K562 (cell line): ENCODE measurements around the gene TMC1. TPM values are rescaled to one million over a fixed set of nuclear protein-coding genes. Genes with fewer than 3 reads are reported as not detected.

Experiments used
- ATAC-seq: fragments of 200-7000 bp; cut with Tn5 transposase; 3 replicates; pipeline ENCODE4 v1.9.1; 2020; ENCODE audit warnings: moderate library complexity
- BruUV-seq: library from RNA; stranded (reverse); fragments of 400-500 nt; replicated peaks from 2 replicates; lab custom pipeline; 2021; lab: Mats Ljungman, UMichigan
- CTCF ChIA-PET: fragments of 300-600 bp; formaldehyde crosslinking; extraction: SDS; loops from one replicate; lab custom pipeline; 2021; ENCODE audit warnings: low intra/inter-chr PET ratio; lab: Yijun Ruan, JAX
- POLR2A ChIA-PET: fragments of 300-600, 350-650 bp; sonication (Branson Sonifier 250); formaldehyde crosslinking; extraction: SDS; loops from one replicate; lab custom pipeline; 2021; ENCODE audit warnings: antibody characterized with exemption, inconsistent platforms; lab: Yijun Ruan, JAX
- DNase-seq, 4 experiments: peaks; one replicate each; pipeline versions ENCODE4 v3.0.0 to v3.0.0-alpha.2; 2011 to 2018; ENCODE audit warnings: low spot score in 3 of 4, mixed read lengths in 3 of 4; ENCODE audit errors: extremely low read depth in 1 of 4
- FAIRE-seq: peaks from 2 replicates; lab custom pipeline; 2011; peaks lifted over from hg19 to GRCh38; lab: Jason Lieb, UNC
- H2AFZ ChIP-seq: 2 replicates; pipeline ENCODE4 v1.6.0; 2011; ENCODE audit warnings: low read depth, low read length, control low read depth, inconsistent platforms
- H3K27ac ChIP-seq: fragments of 200-600 bp; 3 replicates; pipeline ENCODE4 v1.8.0; 2011; ENCODE audit warnings: low read depth, mild to moderate bottlenecking, control low read depth, inconsistent platforms, low read length, moderate library complexity, mixed read lengths; ENCODE audit errors: extremely low read depth
- H3K27me3 ChIP-seq, 2 experiments: fragments of 300-600 bp in 1 of 2; 2 replicates in 1 of 2; 3 replicates in 1 of 2; pipeline versions ENCODE4 v1.6.0 to v1.8.0; 2011; ENCODE audit warnings: inconsistent platforms in 2 of 2, low read length in 2 of 2, mild to moderate bottlenecking in 1 of 2, mixed read lengths in 1 of 2, moderate library complexity in 1 of 2; ENCODE audit not compliant: control insufficient read depth in 2 of 2, insufficient read depth in 2 of 2
- H3K36me3 ChIP-seq: fragments of 300-600 bp; 3 replicates; pipeline ENCODE4 v1.8.0; 2011; ENCODE audit warnings: mild to moderate bottlenecking, low read length, inconsistent platforms; ENCODE audit not compliant: control insufficient read depth, insufficient read depth
- H3K4me1 ChIP-seq, 2 experiments: fragments of 200-600 bp in 1 of 2; replicated peaks in 1 of 2; 2 replicates in 1 of 2; 3 replicates in 1 of 2; pipeline versions ENCODE4 v1.5.1 to v1.8.0; 2011; ENCODE audit warnings: inconsistent platforms in 2 of 2, low read length in 2 of 2, mild to moderate bottlenecking in 1 of 2, mixed read lengths in 1 of 2, moderate library complexity in 1 of 2; ENCODE audit not compliant: control insufficient read depth in 2 of 2, insufficient read depth in 2 of 2
- H3K4me2 ChIP-seq: 2 replicates; pipeline ENCODE4 v1.6.1; 2011; ENCODE audit warnings: low read length, control low read depth, inconsistent platforms, mixed read lengths; ENCODE audit not compliant: insufficient read depth
- H3K4me3 ChIP-seq: fragments of 200-600 bp; sonication (generic), shearing (Covaris generic); 2 replicates; pipeline ENCODE4 v1.5.1; 2016; ENCODE audit warnings: control low read depth, inconsistent platforms
- H3K79me2 ChIP-seq: fragments of 200-600 bp; 3 replicates; pipeline ENCODE4 v1.8.0; 2011; ENCODE audit warnings: low read length, inconsistent platforms; ENCODE audit not compliant: control insufficient read depth, insufficient read depth
- H3K9ac ChIP-seq, 2 experiments: 2 replicates each; pipeline versions ENCODE4 v1.6.0 to v1.6.1; 2011; ENCODE audit warnings: low read depth in 2 of 2, low read length in 2 of 2, control low read depth in 1 of 2, inconsistent platforms in 1 of 2, mild to moderate bottlenecking in 1 of 2, mixed read lengths in 1 of 2; ENCODE audit not compliant: insufficient read depth in 1 of 2
- H3K9me1 ChIP-seq: one replicate; pipeline ENCODE4 v1.6.0; 2011; ENCODE audit warnings: inconsistent platforms, mild to moderate bottlenecking, low read length, moderate library complexity; ENCODE audit not compliant: control insufficient read depth, insufficient read depth
- H3K9me3 ChIP-seq: replicated peaks from 2 replicates; pipeline ENCODE4 v1.5.1; 2011; ENCODE audit warnings: low read depth, low read length, inconsistent platforms; ENCODE audit not compliant: control insufficient read depth, insufficient read depth
- H4K20me1 ChIP-seq: replicated peaks from 2 replicates; pipeline ENCODE4 v1.6.1; 2011; ENCODE audit warnings: low read length, inconsistent platforms, mixed read lengths; ENCODE audit not compliant: control insufficient read depth, insufficient read depth
- ATF3 ChIP-seq, 2 experiments: fragments of 450-650 bp in 1 of 2; sonication (generic) in 1 of 2; formaldehyde crosslinking in 1 of 2; IDR thresholded peaks in 1 of 2; conservative IDR thresholded peaks in 1 of 2; 2 replicates each; pipeline versions ENCODE4 v1.6.1 to v1.8.1; 2016 to 2023; ENCODE audit warnings: mild to moderate bottlenecking in 2 of 2, moderate library complexity in 2 of 2, inconsistent platforms in 1 of 2, missing genetic modification reagents in 1 of 2
- BMI1 ChIP-seq: fragments of 150-350 bp; IDR thresholded peaks from 2 replicates; pipeline ENCODE4 v1.6.1; 2014; ENCODE audit warnings: low read length
- FOS ChIP-seq: IDR thresholded peaks from 3 replicates; pipeline ENCODE4 v1.6.1; 2011; ENCODE audit not compliant: insufficient read length; ENCODE audit errors: extremely low read depth
- HOXB6 ChIP-seq: fragments of 250-450 bp; sonication (Bioruptor Pico); IDR thresholded peaks from 2 replicates; pipeline ENCODE4 v1.5.1; 2022; ENCODE audit warnings: mild to moderate bottlenecking, borderline replicate concordance
- MXI1 ChIP-seq: IDR thresholded peaks from 2 replicates; pipeline ENCODE4 v1.6.1; 2011; ENCODE audit warnings: low read depth, mild to moderate bottlenecking, improper control_type of control experiment, low read length
- PHF20 ChIP-seq: fragments of 450-650 bp; IDR thresholded peaks from 2 replicates; pipeline ENCODE4 v1.6.1; 2018; ENCODE audit not compliant: partially characterized antibody
- POLR3G ChIP-seq: IDR thresholded peaks from 2 replicates; pipeline ENCODE4 v1.6.1; 2011; ENCODE audit not compliant: insufficient read length, insufficient replicate concordance; ENCODE audit errors: extremely low read depth
- RBBP5 ChIP-seq: fragments of 200-600 bp; sonication (generic); IDR thresholded peaks from 2 replicates; pipeline ENCODE4 v1.6.1; 2012; ENCODE audit warnings: borderline replicate concordance, mild to moderate bottlenecking, low read length, control low read depth, inconsistent platforms; ENCODE audit not compliant: insufficient read depth, poor library complexity, severe bottlenecking
- RBM17 ChIP-seq: fragments of 200-400 bp; formaldehyde crosslinking; IDR thresholded peaks from 2 replicates; pipeline ENCODE4 v1.6.1; 2017; ENCODE audit warnings: low read depth, mild to moderate bottlenecking, low read length, borderline replicate concordance
- RREB1 ChIP-seq: fragments of 250-450 bp; sonication (Bioruptor Pico); IDR thresholded peaks from 2 replicates; pipeline ENCODE4 v1.4.0; 2020
- ZNF174 ChIP-seq: fragments of 250-450 bp; sonication (Bioruptor Pico); IDR thresholded peaks from 2 replicates; pipeline ENCODE4 v1.4.0; 2020; ENCODE audit warnings: mild to moderate bottlenecking
- ZNF184 ChIP-seq: sonication (generic); formaldehyde crosslinking; IDR thresholded peaks from 2 replicates; pipeline ENCODE4 v1.5.0; 2020; ENCODE audit warnings: missing genetic modification reagents
- WGBS: fragments of 100-300 bp; shearing (Covaris generic); methylation state at CpG from one replicate; pipeline ENCODE4 v1.1.6; 2016; ENCODE audit warnings: low coverage, mixed read lengths; ENCODE audit not compliant: insufficient coverage; ENCODE audit errors: missing lambda C conversion rate; 5-methylcytosine and 5-hydroxymethylcytosine counted together
- in situ Hi-C: fragments of 300-500 bp; cut with MboI; formaldehyde crosslinking; loops from 4 replicates; pipeline ENCODE4 v1.15.0; 2018; ENCODE audit warnings: inconsistent platforms, mixed read lengths
- intact Hi-C: fragments of 100-400 bp; cut with micrococcal nuclease; formaldehyde crosslinking; loops from 2 replicates; pipeline ENCODE4 v1.14.2; 2022
- polyA plus RNA-seq, 8 experiments: library from polyadenylated mRNA; depleted of rRNA in 4 of 8; stranded (reverse) in 5 of 8; unstranded in 3 of 8; fragments of >200 nt; fragmentation: Nextera tagmentation in 2 of 8; fragmentation: Illumina TruSeq in 1 of 8; extraction: Ambion mirVana in 2 of 8; extraction: Trizol in 1 of 8; gene quantifications; 2 replicates each; pipeline versions ENCODE4 v1.2.1 to v1.2.3, GENCODE V29; 2011 to 2014; ENCODE audit warnings: inconsistent platforms in 1 of 8, missing spikeins in 1 of 8
- total RNA-seq, 7 experiments: library from RNA; depleted of rRNA in 6 of 7; stranded (reverse); fragments of >200 nt in 6 of 7; fragmentation: Illumina TruSeq in 2 of 7; extraction: Trizol in 2 of 7; gene quantifications; 2 replicates each; pipeline versions ENCODE4 v1.2.1 to v1.2.3, GENCODE V29; 2011 to 2021; ENCODE audit warnings: low replicate concordance in 1 of 7
- TF ChIP-seq, protein P1 (sequence below): fragments of 450-650 bp; formaldehyde crosslinking; conservative IDR thresholded peaks from 2 replicates; pipeline ENCODE4 v1.4.0; 2022; ENCODE audit warnings: mild to moderate bottlenecking, missing genetic modification characterization

The TMC1 gene
- total and polyA plus RNA-seq, 9 of the 15 experiments (the other 6 are each of a cell fraction or from before 2014, with no cell fraction given): 0.10 to 0.15 TPM; not detected in 7

DNA sequence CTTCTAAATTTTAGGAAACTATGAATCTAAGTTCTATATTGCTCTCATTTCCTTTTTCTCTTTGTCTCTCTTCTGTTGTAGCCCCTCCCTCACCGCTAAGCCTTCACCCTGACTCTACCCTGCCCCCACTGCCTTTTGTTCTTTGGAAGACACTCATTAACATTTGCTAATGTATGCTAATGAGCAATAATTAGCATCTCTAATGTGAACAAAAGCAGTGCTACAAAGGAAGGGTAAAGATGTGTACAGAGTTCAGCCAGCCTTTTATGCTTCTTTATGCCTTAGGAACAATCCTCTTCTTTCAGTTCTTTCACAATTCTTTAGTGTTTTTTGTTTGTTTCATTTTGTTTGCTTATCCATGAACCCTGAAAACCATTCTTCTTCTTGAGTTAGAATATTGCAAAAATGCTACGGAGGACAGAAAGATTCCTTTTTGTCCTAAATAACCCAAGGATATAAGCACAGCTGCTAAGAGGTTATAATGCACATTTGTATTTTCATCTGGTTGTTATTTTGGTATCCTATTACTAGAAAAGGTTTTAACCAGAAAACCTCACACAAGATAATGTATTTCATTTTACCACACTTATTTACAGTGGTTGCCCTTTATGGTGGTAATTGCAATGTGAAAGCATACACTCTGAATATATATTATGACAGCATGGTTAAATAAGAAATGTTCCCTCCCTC is 159.3 kb downstream of the TMC1 start:
- Histone ChIP-seq H3K9me1 (no peaks in the 10 kb centered on the region), H4K20me1 (no peaks in the 10 kb centered on the region), H3K27ac (no peak overlapping the region), H3K4me3 (no peak overlapping the region), H3K4me1 (no peaks in the 10 kb centered on the region), H3K79me2 (no peaks in the 10 kb centered on the region), H3K9ac (no peak overlapping the region), H3K9me3 (no peaks in the 10 kb centered on the region), H2AFZ (no peak overlapping the region), H3K27me3 (no peaks in the 10 kb centered on the region), H3K36me3 (no peaks in the 10 kb centered on the region), H3K4me2 (no peak overlapping the region)
- ChIA-PET POLR2A (no interaction called here), CTCF (no interaction called here)
- no TSS peak for BruUV-seq
- DNase-seq (no peak), ATAC-seq (no peak), FAIRE-seq (no peak)
- intact Hi-C loops: no loop called here
- in situ Hi-C loops: no loop called here
- 0% methylated on average over 2 of the region's 2 CpGs for WGBS
- TF ChIP-seq BMI1 (no peak), ZNF174 (CRISPR knock-in tag) (no peak), RBBP5 (no peak), RREB1 (CRISPR knock-in tag) (no peak), ZNF184 (no peak), ATF3 (IDR thresholded peaks at IDR 0.05) (no peak), ATF3 (CRISPR knock-in tag; conservative IDR thresholded peaks at IDR 0.05) (no peak), MXI1 (no peak), PHF20 (no peak), POLR3G (no peak), HOXB6 (no peak), RBM17 (no peak), FOS (no peak)
- TF ChIP-seq, protein P1, sequence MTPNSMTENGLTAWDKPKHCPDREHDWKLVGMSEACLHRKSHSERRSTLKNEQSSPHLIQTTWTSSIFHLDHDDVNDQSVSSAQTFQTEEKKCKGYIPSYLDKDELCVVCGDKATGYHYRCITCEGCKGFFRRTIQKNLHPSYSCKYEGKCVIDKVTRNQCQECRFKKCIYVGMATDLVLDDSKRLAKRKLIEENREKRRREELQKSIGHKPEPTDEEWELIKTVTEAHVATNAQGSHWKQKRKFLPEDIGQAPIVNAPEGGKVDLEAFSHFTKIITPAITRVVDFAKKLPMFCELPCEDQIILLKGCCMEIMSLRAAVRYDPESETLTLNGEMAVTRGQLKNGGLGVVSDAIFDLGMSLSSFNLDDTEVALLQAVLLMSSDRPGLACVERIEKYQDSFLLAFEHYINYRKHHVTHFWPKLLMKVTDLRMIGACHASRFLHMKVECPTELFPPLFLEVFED (CRISPR knock-in tag): no peak
